Neutrophil (primary cell): Measurements from ENCODE around the gene TEDDM1.

Experiments used
- H3K27ac ChIP-seq: fragments of 200-600 bp; sonication (generic); 2 replicates; pipeline ENCODE4 v1.5.1; 2016; ENCODE audit warnings: mild to moderate bottlenecking, moderate library complexity
- H3K27me3 ChIP-seq: fragments of 200-600 bp; sonication (generic); 2 replicates; pipeline ENCODE4 v1.6.0; 2016; ENCODE audit warnings: mild to moderate bottlenecking
- H3K36me3 ChIP-seq: fragments of 200-600 bp; sonication (generic); 2 replicates; pipeline ENCODE4 v1.5.1; 2017
- H3K4me1 ChIP-seq, 2 experiments: fragments of 200-600 bp in 1 of 2; sonication (generic) in 1 of 2; 1 replicate in 1 of 2; 2 replicates in 1 of 2; pipeline versions ENCODE4 v1.5.1 to v1.6.1; 2013 to 2016; ENCODE audit warnings: low read depth in 1 of 2, low read length in 1 of 2, mild to moderate bottlenecking in 1 of 2, moderate library complexity in 1 of 2; ENCODE audit not compliant: control insufficient read depth in 1 of 2, insufficient read depth in 1 of 2
- H3K4me3 ChIP-seq, 2 experiments: fragments of 200-600 bp in 1 of 2; sonication (generic) in 1 of 2; 1 replicate in 1 of 2; 2 replicates in 1 of 2; pipeline ENCODE4 v1.5.1; 2013 to 2016; ENCODE audit warnings: low read depth in 1 of 2, low read length in 1 of 2, mild to moderate bottlenecking in 1 of 2, moderate library complexity in 1 of 2
- H3K9me3 ChIP-seq: fragments of 200-600 bp; sonication (generic); 2 replicates; pipeline ENCODE4 v1.5.1; 2016
- TF ChIP-seq, protein P1 (sequence below): fragments of 200-600 bp; sonication (generic); IDR thresholded peaks from 2 replicates; pipeline ENCODE4 v1.5.1; 2016; ENCODE audit warnings: antibody characterized with exemption

TEDDM1 gene

DNA sequence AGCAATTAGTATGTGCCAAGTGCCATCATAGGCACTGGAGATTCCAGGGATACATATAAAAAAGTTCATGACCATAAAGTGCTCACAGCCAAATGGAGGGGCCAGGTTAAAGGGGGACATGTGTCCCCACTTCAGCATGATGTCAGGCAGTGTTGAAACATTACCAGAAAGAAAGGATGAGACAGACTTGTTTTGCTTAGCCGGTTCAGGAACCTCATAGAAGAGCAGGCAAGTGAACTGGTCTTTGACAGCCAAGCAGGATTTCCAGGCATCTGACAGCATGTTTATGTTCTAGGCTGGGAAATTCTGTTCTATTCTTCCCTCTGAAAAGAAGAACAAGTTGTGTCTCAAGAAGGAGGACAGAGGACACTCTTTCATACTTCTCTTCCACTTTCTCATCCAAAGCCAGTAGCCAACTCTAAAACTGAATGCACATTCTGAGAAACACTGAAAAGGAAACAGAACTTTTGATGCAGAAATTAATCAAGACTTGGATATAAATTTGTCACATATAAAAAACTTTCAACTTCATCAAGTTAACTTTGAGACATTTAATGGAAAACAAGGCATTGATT is 48.6 kb downstream of the TEDDM1 start:
- H3K27ac ChIP-seq: no peak overlapping the region
- H3K4me3 ChIP-seq: no peak overlapping the region
- no peaks in the 10 kb centered on the region for H3K36me3 ChIP-seq
- H3K4me1 ChIP-seq: no peaks in the 10 kb centered on the region
- no peaks in the 10 kb centered on the region for H3K27me3 ChIP-seq
- TF ChIP-seq, protein P1, sequence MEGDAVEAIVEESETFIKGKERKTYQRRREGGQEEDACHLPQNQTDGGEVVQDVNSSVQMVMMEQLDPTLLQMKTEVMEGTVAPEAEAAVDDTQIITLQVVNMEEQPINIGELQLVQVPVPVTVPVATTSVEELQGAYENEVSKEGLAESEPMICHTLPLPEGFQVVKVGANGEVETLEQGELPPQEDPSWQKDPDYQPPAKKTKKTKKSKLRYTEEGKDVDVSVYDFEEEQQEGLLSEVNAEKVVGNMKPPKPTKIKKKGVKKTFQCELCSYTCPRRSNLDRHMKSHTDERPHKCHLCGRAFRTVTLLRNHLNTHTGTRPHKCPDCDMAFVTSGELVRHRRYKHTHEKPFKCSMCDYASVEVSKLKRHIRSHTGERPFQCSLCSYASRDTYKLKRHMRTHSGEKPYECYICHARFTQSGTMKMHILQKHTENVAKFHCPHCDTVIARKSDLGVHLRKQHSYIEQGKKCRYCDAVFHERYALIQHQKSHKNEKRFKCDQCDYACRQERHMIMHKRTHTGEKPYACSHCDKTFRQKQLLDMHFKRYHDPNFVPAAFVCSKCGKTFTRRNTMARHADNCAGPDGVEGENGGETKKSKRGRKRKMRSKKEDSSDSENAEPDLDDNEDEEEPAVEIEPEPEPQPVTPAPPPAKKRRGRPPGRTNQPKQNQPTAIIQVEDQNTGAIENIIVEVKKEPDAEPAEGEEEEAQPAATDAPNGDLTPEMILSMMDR: no peak
- no peaks in the 10 kb centered on the region for H3K9me3 ChIP-seq

DNA sequence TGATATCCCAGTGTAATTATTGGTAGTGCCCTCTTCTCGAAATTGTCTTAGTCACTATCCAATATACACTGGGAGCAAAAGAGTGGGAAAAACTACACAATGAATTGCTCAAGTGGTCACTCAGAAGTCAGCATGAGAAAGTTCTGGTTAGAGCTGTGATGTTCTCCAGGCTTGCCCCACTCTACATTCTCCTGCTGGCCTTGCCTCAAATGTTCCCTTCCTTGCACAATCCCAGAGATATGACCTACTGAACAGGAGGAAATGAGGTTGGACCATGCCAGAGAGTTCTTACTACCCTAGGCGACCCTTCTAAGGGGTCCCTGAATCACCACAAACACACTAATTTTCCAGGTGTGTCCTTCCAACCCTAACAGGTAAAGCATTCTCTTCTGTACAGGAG is 49.6 kb downstream of the TEDDM1 start:
- Histone ChIP-seq H3K27ac (no peak overlapping the region), H3K27me3 (no peaks in the 10 kb centered on the region), H3K9me3 (no peaks in the 10 kb centered on the region), H3K4me1 (no peaks in the 10 kb centered on the region), H3K36me3 (no peaks in the 10 kb centered on the region), H3K4me3 (no peak overlapping the region)
- TF ChIP-seq, protein P1: no peak

DNA sequence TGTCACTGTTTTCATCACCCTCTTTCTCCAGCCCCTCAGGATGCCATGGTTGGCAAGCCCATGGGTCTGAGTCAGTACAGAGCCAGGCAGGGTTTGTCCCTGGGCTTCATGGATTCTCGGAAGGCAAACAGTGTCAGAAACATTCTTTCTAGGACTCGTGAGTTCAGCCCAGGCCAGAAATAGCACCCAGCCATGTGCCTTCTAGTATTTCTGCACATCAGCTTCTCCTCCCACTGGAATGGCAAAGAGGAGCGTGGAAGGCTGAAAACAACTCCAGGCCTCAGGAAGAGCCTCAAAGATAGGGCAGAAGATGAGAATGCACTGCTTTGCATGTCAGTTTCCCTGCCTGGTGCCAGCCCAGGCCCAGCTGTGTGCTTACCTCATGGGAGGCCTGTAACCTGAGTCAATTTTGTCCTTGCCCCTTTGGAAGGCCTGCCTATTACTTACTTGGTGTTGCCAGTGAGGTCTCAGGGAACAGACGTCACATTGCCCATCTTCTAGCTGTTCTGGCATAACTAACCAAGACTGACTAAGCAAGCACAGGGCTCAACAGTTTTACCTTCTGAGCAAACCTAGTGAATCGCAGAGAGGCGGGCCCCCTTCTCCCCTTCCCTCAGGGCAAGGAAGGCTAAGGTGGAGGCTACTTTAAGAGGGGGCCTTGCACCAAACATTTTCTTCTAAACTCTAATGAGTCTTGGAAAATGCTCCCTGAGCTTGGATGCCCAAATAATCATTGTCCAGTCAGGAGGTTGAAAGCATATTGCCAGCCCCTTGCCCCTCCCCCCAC is 51.3 kb downstream of the TEDDM1 start:
- Histone ChIP-seq H3K9me3 (no peaks in the 10 kb centered on the region), H3K27ac (no peak overlapping the region), H3K36me3 (no peaks in the 10 kb centered on the region), H3K27me3 (no peaks in the 10 kb centered on the region), H3K4me1 (no peaks in the 10 kb centered on the region), H3K4me3 (no peak overlapping the region)
- TF ChIP-seq, protein P1: no peak
